Panc1 (cell line): ENCODE data around the gene TTYH2.

ENCODE experiments used
- POLR2AphosphoS5 ChIP-seq: IDR thresholded peaks from 2 replicates; pipeline ENCODE4 v1.6.1; 2012; ENCODE audit warnings: mild to moderate bottlenecking, low read depth, low read length, moderate library complexity
- SIN3A ChIP-seq: IDR thresholded peaks from 2 replicates; pipeline ENCODE4 v1.6.1; 2012; ENCODE audit warnings: low read depth, mild to moderate bottlenecking, low read length, moderate library complexity, borderline replicate concordance; ENCODE audit not compliant: insufficient read depth
- TCF7L2 ChIP-seq: IDR thresholded peaks from 2 replicates; pipeline ENCODE4 v1.6.1; 2011; ENCODE audit warnings: mild to moderate bottlenecking, low read depth, low read length, inconsistent platforms
- TF ChIP-seq, protein P1 (sequence below): fragments of 450-650 bp; IDR thresholded peaks from 2 replicates; pipeline ENCODE4 v1.5.1; 2017; ENCODE audit warnings: mild to moderate bottlenecking
- TF ChIP-seq, protein P2 (sequence below), 2 experiments: IDR thresholded peaks; 2 replicates each; pipeline ENCODE4 v1.6.1; 2011 to 2012; ENCODE audit warnings: low read depth in 2 of 2, control low read depth in 1 of 2, low read length in 1 of 2, mild to moderate bottlenecking in 1 of 2, moderate library complexity in 1 of 2; ENCODE audit not compliant: insufficient read depth in 1 of 2

DNA sequence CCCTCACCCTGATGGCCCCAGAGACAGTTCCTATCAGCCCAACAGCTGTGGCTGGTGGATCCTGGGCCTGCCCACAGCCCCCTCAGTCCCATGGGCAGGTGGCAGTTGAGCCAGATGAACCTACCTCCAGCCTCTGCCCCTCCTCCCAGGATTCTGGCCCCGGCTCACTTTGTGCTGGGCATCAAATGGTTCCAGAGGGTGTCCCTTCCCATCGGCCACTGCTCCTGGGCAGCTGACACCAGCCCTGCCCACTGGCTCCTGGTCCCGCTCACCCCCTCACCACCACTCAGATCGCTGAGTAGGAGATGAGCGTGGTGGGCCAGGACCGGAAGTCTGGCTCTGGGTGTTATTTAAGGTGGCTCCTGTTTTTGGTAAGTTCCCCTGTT lies 2.0 kb downstream of the TTYH2 start:
- TF ChIP-seq, protein P1, sequence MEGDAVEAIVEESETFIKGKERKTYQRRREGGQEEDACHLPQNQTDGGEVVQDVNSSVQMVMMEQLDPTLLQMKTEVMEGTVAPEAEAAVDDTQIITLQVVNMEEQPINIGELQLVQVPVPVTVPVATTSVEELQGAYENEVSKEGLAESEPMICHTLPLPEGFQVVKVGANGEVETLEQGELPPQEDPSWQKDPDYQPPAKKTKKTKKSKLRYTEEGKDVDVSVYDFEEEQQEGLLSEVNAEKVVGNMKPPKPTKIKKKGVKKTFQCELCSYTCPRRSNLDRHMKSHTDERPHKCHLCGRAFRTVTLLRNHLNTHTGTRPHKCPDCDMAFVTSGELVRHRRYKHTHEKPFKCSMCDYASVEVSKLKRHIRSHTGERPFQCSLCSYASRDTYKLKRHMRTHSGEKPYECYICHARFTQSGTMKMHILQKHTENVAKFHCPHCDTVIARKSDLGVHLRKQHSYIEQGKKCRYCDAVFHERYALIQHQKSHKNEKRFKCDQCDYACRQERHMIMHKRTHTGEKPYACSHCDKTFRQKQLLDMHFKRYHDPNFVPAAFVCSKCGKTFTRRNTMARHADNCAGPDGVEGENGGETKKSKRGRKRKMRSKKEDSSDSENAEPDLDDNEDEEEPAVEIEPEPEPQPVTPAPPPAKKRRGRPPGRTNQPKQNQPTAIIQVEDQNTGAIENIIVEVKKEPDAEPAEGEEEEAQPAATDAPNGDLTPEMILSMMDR, result no peak
- TF ChIP-seq POLR2AphosphoS5 (no peak), TCF7L2 (no peak), SIN3A (no peak)
- TF ChIP-seq, protein P2, sequence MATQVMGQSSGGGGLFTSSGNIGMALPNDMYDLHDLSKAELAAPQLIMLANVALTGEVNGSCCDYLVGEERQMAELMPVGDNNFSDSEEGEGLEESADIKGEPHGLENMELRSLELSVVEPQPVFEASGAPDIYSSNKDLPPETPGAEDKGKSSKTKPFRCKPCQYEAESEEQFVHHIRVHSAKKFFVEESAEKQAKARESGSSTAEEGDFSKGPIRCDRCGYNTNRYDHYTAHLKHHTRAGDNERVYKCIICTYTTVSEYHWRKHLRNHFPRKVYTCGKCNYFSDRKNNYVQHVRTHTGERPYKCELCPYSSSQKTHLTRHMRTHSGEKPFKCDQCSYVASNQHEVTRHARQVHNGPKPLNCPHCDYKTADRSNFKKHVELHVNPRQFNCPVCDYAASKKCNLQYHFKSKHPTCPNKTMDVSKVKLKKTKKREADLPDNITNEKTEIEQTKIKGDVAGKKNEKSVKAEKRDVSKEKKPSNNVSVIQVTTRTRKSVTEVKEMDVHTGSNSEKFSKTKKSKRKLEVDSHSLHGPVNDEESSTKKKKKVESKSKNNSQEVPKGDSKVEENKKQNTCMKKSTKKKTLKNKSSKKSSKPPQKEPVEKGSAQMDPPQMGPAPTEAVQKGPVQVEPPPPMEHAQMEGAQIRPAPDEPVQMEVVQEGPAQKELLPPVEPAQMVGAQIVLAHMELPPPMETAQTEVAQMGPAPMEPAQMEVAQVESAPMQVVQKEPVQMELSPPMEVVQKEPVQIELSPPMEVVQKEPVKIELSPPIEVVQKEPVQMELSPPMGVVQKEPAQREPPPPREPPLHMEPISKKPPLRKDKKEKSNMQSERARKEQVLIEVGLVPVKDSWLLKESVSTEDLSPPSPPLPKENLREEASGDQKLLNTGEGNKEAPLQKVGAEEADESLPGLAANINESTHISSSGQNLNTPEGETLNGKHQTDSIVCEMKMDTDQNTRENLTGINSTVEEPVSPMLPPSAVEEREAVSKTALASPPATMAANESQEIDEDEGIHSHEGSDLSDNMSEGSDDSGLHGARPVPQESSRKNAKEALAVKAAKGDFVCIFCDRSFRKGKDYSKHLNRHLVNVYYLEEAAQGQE (IDR thresholded peaks at IDR 0.05; ENCODE audit: insufficient read depth in 1 of 2, low read depth in 2 of 2, low read length in 1 of 2), result no peak
